Measurements from ENCODE around the gene HOMER2. TPM values are rescaled to one million over a fixed set of nuclear protein-coding genes. Genes with fewer than 3 reads are reported as not detected.

The HOMER2 gene
- total and polyA plus RNA-seq, 2 donors (not counting 1 experiment from before 2014, with no cell fraction given), result 1.1 to 9.9 TPM

DNA sequence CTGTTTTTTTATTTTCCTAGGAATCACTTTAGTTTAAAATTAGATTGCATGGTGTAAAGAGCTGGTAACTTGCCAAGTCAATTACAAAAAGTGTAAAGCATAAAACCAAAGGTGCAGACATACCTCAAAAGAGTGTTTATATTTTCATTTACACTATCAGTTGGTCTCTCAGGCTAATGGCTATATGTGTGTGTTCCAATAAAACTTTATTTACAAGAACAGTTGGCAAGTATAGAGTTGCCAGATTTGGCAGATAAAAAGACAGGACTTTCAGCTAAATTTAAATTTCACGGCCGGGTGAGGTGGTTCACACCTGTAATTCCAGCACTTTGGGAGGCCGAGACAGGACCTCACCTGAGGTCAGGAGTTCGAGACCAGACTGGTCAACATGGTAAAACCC is 41.1 kb downstream of the HOMER2 start:
- H3K36me3 ChIP-seq (ENCODE audit: control insufficient read depth, insufficient read depth, low read length), result no peaks in the 10 kb centered on the region
- no peak overlapping the region for H3K27ac ChIP-seq (ENCODE audit: insufficient read depth, low read length)
- H3K4me3 ChIP-seq (replicated peaks in 1 of 4; ENCODE audit: control extremely low read depth in 1 of 4, insufficient read depth in 1 of 4, low read depth in 3 of 4, low read length in 4 of 4), result no peak overlapping the region
- H3K9ac ChIP-seq (ENCODE audit: insufficient read depth, low read length), result no peak overlapping the region
- H2AFZ ChIP-seq (ENCODE audit: low read length), result no peak overlapping the region
- no peaks in the 10 kb centered on the region for H3K27me3 ChIP-seq (ENCODE audit: control insufficient read depth, insufficient read depth, low read length)
- H4K20me1 ChIP-seq (ENCODE audit: control insufficient read depth, extremely low read depth, insufficient read depth, low read length), result no peaks in the 10 kb centered on the region
- no peak for DNase-seq (ENCODE audit: low read depth in 2 of 2)
- TF ChIP-seq, protein P1, sequence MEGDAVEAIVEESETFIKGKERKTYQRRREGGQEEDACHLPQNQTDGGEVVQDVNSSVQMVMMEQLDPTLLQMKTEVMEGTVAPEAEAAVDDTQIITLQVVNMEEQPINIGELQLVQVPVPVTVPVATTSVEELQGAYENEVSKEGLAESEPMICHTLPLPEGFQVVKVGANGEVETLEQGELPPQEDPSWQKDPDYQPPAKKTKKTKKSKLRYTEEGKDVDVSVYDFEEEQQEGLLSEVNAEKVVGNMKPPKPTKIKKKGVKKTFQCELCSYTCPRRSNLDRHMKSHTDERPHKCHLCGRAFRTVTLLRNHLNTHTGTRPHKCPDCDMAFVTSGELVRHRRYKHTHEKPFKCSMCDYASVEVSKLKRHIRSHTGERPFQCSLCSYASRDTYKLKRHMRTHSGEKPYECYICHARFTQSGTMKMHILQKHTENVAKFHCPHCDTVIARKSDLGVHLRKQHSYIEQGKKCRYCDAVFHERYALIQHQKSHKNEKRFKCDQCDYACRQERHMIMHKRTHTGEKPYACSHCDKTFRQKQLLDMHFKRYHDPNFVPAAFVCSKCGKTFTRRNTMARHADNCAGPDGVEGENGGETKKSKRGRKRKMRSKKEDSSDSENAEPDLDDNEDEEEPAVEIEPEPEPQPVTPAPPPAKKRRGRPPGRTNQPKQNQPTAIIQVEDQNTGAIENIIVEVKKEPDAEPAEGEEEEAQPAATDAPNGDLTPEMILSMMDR (conservative IDR thresholded peaks at IDR 0.05 in 1 of 2, IDR thresholded peaks at IDR 0.05 in 1 of 2; ENCODE audit: low read depth in 1 of 2, low read length in 2 of 2), result no peak
- TF ChIP-seq EZH2 (IDR thresholded peaks at IDR 0.05; ENCODE audit: low read length, missing control alignments), result no peak
- H3K79me2 ChIP-seq (ENCODE audit: control insufficient read depth, insufficient read depth, low read length), result no peaks in the 10 kb centered on the region
- no peaks in the 10 kb centered on the region for H3K9me3 ChIP-seq (ENCODE audit: control insufficient read depth, insufficient read depth, low read depth, low read length)
- H3K4me1 ChIP-seq (ENCODE audit: control insufficient read depth, extremely low read depth, insufficient read depth, low read length), result no peaks in the 10 kb centered on the region
- H3K4me2 ChIP-seq (ENCODE audit: extremely low read depth, insufficient read depth, low read length), result no peak overlapping the region

DNA sequence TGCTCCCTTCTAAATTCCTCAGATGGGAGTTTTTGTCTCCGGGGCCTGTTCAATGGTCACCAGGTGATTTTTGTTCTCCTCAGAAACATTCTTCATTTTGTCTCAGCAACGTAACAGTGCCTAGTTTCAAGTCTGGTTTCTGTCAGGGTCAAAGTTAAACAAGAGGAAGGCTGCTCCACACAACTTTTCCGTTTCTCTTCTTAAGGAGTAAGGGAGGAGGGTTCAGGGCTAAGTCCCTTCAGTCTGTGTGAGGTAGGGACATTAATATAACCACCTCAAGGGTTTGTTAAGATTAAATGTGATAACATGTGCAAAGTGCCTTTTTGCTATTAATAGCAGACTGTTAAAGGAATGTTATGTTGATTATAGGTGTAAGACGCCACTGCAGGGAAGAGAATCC is 41.8 kb downstream of the HOMER2 start:
- Histone ChIP-seq H3K4me1 (ENCODE audit: control insufficient read depth, extremely low read depth, insufficient read depth, low read length) (no peaks in the 10 kb centered on the region), H3K79me2 (ENCODE audit: control insufficient read depth, insufficient read depth, low read length) (no peaks in the 10 kb centered on the region), H3K4me3 (replicated peaks in 1 of 4; ENCODE audit: control extremely low read depth in 1 of 4, insufficient read depth in 1 of 4, low read depth in 3 of 4, low read length in 4 of 4) (no peak overlapping the region), H2AFZ (ENCODE audit: low read length) (no peak overlapping the region), H3K9ac (ENCODE audit: insufficient read depth, low read length) (no peak overlapping the region), H3K9me3 (ENCODE audit: control insufficient read depth, insufficient read depth, low read depth, low read length) (no peaks in the 10 kb centered on the region), H4K20me1 (ENCODE audit: control insufficient read depth, extremely low read depth, insufficient read depth, low read length) (no peaks in the 10 kb centered on the region), H3K27me3 (ENCODE audit: control insufficient read depth, insufficient read depth, low read length) (no peaks in the 10 kb centered on the region), H3K36me3 (ENCODE audit: control insufficient read depth, insufficient read depth, low read length) (no peaks in the 10 kb centered on the region), H3K4me2 (ENCODE audit: extremely low read depth, insufficient read depth, low read length) (no peak overlapping the region), H3K27ac (ENCODE audit: insufficient read depth, low read length) (no peak overlapping the region)
- no peak for DNase-seq (ENCODE audit: low read depth in 2 of 2)
- no peak for TF ChIP-seq EZH2 (IDR thresholded peaks at IDR 0.05; ENCODE audit: low read length, missing control alignments)

DNA sequence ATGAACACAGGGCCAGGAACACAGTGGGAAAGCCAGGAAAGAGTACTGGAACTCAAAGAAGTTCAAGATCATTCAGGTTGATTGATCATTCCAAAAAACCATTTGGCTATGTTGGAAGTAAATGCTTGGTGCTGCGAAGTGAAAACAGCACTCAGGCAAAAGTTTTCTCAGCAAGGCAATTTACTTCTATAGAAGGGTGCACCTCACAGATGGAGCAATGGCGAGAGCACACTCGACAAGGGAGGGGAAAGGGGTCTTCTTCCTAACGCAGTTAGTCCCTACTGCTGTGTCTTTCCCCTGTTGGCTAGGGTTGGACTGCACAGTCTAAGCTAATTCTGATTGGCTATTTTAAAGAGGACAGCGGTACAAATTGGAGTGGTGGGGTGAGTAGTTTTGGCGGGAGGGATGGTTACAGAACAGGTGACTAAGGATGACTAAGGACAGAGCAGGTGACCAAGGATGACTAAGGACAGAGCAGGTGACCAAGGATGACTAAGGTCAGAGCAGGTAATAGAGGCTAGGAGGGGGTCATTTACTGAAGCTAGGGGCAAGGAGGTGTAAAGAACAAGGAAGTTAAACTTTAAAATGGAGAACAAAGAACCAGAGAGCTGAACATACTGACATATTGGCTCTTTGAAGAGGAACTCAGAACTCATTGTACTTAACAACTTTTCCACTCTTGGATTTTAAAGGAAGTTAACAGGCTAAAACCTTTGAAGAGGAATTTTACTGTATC is 43.3 kb downstream of the HOMER2 start:
- H3K27me3 ChIP-seq (ENCODE audit: control insufficient read depth, insufficient read depth, low read length), result no peaks in the 10 kb centered on the region
- TF ChIP-seq, protein P1 (conservative IDR thresholded peaks at IDR 0.05 in 1 of 2, IDR thresholded peaks at IDR 0.05 in 1 of 2; ENCODE audit: low read depth in 1 of 2, low read length in 2 of 2), result no peak
- TF ChIP-seq EZH2 (IDR thresholded peaks at IDR 0.05; ENCODE audit: low read length, missing control alignments), result no peak
- H3K4me1 ChIP-seq (ENCODE audit: control insufficient read depth, extremely low read depth, insufficient read depth, low read length), result no peaks in the 10 kb centered on the region
- H3K9me3 ChIP-seq (ENCODE audit: control insufficient read depth, insufficient read depth, low read depth, low read length), result no peaks in the 10 kb centered on the region
- H3K4me2 ChIP-seq (ENCODE audit: extremely low read depth, insufficient read depth, low read length), result no peak overlapping the region
- no peak overlapping the region for H3K4me3 ChIP-seq (replicated peaks in 1 of 4; ENCODE audit: control extremely low read depth in 1 of 4, insufficient read depth in 1 of 4, low read depth in 3 of 4, low read length in 4 of 4)
- no peaks in the 10 kb centered on the region for H3K36me3 ChIP-seq (ENCODE audit: control insufficient read depth, insufficient read depth, low read length)
- no peaks in the 10 kb centered on the region for H3K79me2 ChIP-seq (ENCODE audit: control insufficient read depth, insufficient read depth, low read length)
- no peak overlapping the region for H3K9ac ChIP-seq (ENCODE audit: insufficient read depth, low read length)
- H2AFZ ChIP-seq (ENCODE audit: low read length), result no peak overlapping the region
- no peak overlapping the region for H3K27ac ChIP-seq (ENCODE audit: insufficient read depth, low read length)
- H4K20me1 ChIP-seq (ENCODE audit: control insufficient read depth, extremely low read depth, insufficient read depth, low read length), result no peaks in the 10 kb centered on the region
- no peak for DNase-seq (ENCODE audit: low read depth in 2 of 2)

All from fibroblast of lung (primary cell).